ENCODE data around the gene PLEKHA4. TPM values are rescaled to one million over a fixed set of nuclear protein-coding genes. Genes with fewer than 3 reads are reported as not detected.
A peak's percentile ranks its signal among the peaks of the same experiment; 100 is the strongest.

PLEKHA4 gene
- total and polyA plus RNA-seq, 9 of the 15 experiments (the other 6 are each of a cell fraction or from before 2014, with no cell fraction given), result 0.07 to 30.8 (median 11.4) TPM

- TF ChIP-seq CXXC5 (CRISPR knock-in tag; IDR thresholded peaks at IDR 0.05) (peak; percentile 95), ZEB2 (IDR thresholded peaks at IDR 0.05) (no peak), PBX2 (CRISPR knock-in tag; IDR thresholded peaks at IDR 0.05; ENCODE audit: low read depth) (peak; percentile 77), PBX2 (tag; conservative IDR thresholded peaks at IDR 0.05; ENCODE audit: low read depth) (peak; percentile 94), E2F8 (IDR thresholded peaks at IDR 0.05; ENCODE audit: low read depth, partially characterized antibody) (peak; percentile 17), NFRKB (IDR thresholded peaks at IDR 0.05; ENCODE audit: low read depth) (peak; percentile 92; the same call in 1 of the 2 replicates), CHCHD3 (CRISPR knock-in tag; IDR thresholded peaks at IDR 0.05) (peak; percentile 60; the same call in 1 of the 2 replicates), ZKSCAN1 (IDR thresholded peaks at IDR 0.05; ENCODE audit: low read depth, low read length) (0 out of 2 replicates have a peak, but pooled peaks have one; percentile 62), GABPB2 (CRISPR knock-in tag; conservative IDR thresholded peaks at IDR 0.05) (peak; percentile 78; the same call in 1 of the 2 replicates), EHMT2 (IDR thresholded peaks at IDR 0.05) (no peak), MLX (CRISPR knock-in tag; conservative IDR thresholded peaks at IDR 0.05) (0 out of 4 replicates have a peak, but pooled peaks of 1 of the 2 experiments have one; percentile 63), BRD9 (IDR thresholded peaks at IDR 0.05; ENCODE audit: low read depth, partially characterized antibody) (peak; percentile 85), ZBTB12 (CRISPR knock-in tag; IDR thresholded peaks at IDR 0.05) (peak; percentile 83), NCOR1 (IDR thresholded peaks at IDR 0.05) (peak; percentile 78)
- TF ChIP-seq, protein P1, sequence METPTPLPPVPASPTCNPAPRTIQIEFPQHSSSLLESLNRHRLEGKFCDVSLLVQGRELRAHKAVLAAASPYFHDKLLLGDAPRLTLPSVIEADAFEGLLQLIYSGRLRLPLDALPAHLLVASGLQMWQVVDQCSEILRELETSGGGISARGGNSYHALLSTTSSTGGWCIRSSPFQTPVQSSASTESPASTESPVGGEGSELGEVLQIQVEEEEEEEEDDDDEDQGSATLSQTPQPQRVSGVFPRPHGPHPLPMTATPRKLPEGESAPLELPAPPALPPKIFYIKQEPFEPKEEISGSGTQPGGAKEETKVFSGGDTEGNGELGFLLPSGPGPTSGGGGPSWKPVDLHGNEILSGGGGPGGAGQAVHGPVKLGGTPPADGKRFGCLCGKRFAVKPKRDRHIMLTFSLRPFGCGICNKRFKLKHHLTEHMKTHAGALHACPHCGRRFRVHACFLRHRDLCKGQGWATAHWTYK (CRISPR knock-in tag; IDR thresholded peaks at IDR 0.05), result peak; percentile 75
- TF ChIP-seq, protein P2, sequence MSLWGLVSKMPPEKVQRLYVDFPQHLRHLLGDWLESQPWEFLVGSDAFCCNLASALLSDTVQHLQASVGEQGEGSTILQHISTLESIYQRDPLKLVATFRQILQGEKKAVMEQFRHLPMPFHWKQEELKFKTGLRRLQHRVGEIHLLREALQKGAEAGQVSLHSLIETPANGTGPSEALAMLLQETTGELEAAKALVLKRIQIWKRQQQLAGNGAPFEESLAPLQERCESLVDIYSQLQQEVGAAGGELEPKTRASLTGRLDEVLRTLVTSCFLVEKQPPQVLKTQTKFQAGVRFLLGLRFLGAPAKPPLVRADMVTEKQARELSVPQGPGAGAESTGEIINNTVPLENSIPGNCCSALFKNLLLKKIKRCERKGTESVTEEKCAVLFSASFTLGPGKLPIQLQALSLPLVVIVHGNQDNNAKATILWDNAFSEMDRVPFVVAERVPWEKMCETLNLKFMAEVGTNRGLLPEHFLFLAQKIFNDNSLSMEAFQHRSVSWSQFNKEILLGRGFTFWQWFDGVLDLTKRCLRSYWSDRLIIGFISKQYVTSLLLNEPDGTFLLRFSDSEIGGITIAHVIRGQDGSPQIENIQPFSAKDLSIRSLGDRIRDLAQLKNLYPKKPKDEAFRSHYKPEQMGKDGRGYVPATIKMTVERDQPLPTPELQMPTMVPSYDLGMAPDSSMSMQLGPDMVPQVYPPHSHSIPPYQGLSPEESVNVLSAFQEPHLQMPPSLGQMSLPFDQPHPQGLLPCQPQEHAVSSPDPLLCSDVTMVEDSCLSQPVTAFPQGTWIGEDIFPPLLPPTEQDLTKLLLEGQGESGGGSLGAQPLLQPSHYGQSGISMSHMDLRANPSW (CRISPR knock-in tag; IDR thresholded peaks at IDR 0.05), result peak; percentile 73; the same call in 1 of the 2 replicates
These were observed 3.9 kb upstream of the PLEKHA4 start, which contains the start of gene PPP1R15A (continued) for GRCh38 chr19:48872182-48872883.
